Measurements from ENCODE around the gene TM2D3. TPM values are rescaled to one million over a fixed set of nuclear protein-coding genes. Genes with fewer than 3 reads are reported as not detected.

TM2D3 gene
- total and polyA plus RNA-seq, 2 of the 8 experiments (the other 6 are each of a cell fraction or from before 2014, with no cell fraction given): 26.4 to 28.0 TPM

- TF ChIP-seq CHD7 (IDR thresholded peaks at IDR 0.05; ENCODE audit: insufficient replicate concordance, low read length) (no peak), ASH2L (IDR thresholded peaks at IDR 0.05; ENCODE audit: low read length) (no peak), RNF2 (IDR thresholded peaks at IDR 0.05; ENCODE audit: borderline replicate concordance, low read depth, low read length, missing control alignments, poor library complexity, severe bottlenecking) (no peak), BACH1 (IDR thresholded peaks at IDR 0.05; ENCODE audit: low read length) (no peak), TAF7 (optimal IDR thresholded peaks at IDR 0.05; ENCODE audit: borderline replicate concordance, low read depth, low read length) (no peak), CBX5 (IDR thresholded peaks at IDR 0.05; ENCODE audit: low read depth, low read length) (no peak), SIRT6 (IDR thresholded peaks at IDR 0.05; ENCODE audit: low read length) (no peak), EGR1 (IDR thresholded peaks at IDR 0.05; ENCODE audit: borderline replicate concordance, low read depth, low read length) (no peak), SRF (IDR thresholded peaks at IDR 0.05; ENCODE audit: low read depth, low read length) (no peak), HDAC6 (IDR thresholded peaks at IDR 0.05; ENCODE audit: low read depth, low read length) (no peak)
Observed at GRCh38 chr15:101607108-101607507, 45.1 kb downstream of the TM2D3 start (continued).
